ENCODE measurements around the gene CAMK1G.
A peak's percentile ranks its signal among the peaks of the same experiment; 100 is the strongest.

Gene CAMK1G

DNA sequence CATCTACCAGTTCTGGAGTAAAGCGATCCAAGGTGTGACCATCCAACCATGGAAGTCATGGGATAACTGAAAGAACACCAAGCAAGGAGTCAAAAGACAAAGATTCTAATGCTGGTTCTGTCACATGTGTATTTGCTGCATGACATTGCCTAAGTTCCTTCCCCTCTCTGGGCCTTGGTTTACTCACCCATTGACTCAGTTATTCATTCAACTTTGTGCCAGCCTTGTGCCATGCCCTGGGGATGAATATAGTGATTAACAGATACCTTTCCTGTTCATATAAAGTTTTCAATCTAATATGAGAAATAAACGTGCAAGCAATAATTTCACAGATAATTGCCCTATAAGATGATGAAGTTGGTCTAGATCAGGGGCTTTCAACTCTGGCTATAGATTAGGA is 33.0 kb upstream of the CAMK1G start:
- no peaks in the 10 kb centered on the region for H3K9me3 ChIP-seq
- no peak overlapping the region for H3K4me3 ChIP-seq (ENCODE audit: low read depth, low read length)
- H3K27me3 ChIP-seq = no peaks in the 10 kb centered on the region
- no peaks in the 10 kb centered on the region for H3K4me1 ChIP-seq
- DNase-seq = no peak
- TF ChIP-seq, protein P1, sequence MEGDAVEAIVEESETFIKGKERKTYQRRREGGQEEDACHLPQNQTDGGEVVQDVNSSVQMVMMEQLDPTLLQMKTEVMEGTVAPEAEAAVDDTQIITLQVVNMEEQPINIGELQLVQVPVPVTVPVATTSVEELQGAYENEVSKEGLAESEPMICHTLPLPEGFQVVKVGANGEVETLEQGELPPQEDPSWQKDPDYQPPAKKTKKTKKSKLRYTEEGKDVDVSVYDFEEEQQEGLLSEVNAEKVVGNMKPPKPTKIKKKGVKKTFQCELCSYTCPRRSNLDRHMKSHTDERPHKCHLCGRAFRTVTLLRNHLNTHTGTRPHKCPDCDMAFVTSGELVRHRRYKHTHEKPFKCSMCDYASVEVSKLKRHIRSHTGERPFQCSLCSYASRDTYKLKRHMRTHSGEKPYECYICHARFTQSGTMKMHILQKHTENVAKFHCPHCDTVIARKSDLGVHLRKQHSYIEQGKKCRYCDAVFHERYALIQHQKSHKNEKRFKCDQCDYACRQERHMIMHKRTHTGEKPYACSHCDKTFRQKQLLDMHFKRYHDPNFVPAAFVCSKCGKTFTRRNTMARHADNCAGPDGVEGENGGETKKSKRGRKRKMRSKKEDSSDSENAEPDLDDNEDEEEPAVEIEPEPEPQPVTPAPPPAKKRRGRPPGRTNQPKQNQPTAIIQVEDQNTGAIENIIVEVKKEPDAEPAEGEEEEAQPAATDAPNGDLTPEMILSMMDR (IDR thresholded peaks at IDR 0.05; ENCODE audit: low read depth, low read length) = no peak
- H3K36me3 ChIP-seq = no peaks in the 10 kb centered on the region

- Histone ChIP-seq H3K36me3 (no peaks in the 10 kb centered on the region), H3K27me3 (no peaks in the 10 kb centered on the region), H3K9me3 (no peaks in the 10 kb centered on the region), H3K4me1 (no peaks in the 10 kb centered on the region), H3K4me3 (ENCODE audit: low read depth, low read length) (no peak overlapping the region)
- DNase-seq = no peak
- TF ChIP-seq, protein P1 (IDR thresholded peaks at IDR 0.05; ENCODE audit: low read depth, low read length) = no peak
These were observed 30.9 kb upstream of the CAMK1G start for GRCh38 chr1:209552406-209553264.

GRCh38 chr1:209554761-209555611 is 28.5 kb upstream of the CAMK1G start:
- no peaks in the 10 kb centered on the region for H3K27me3 ChIP-seq
- TF ChIP-seq, protein P1 (IDR thresholded peaks at IDR 0.05; ENCODE audit: low read depth, low read length) = 0 out of 2 replicates have a peak, but pooled peaks have one; percentile 6
- no peak for DNase-seq

DNA sequence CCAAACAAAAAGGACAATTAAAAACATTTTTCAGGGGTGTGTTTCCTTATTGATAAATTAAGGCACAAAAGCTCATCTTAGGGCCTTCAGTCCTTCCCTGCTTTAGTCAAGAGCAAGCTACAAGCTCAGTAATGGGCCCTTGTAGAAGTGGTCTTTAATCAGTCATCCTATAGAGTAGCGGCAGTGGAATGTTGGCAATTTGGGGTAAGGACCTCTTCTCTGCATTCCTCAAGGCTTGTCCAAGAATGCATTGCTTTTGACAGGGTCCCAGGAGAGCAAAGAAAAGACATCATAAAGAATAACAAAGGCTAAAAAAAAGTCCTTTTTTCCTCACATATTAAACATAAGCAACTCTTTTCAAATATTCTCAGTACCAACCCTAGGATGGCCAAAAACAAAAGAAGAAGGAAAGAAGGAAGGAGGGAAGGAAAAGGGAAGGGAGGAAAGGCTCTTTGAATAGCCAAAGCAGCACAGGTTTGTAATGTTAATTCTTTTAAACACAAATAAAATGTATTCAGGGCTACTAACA is 27.3 kb upstream of the CAMK1G start:
- Histone ChIP-seq H3K27me3 (no peaks in the 10 kb centered on the region), H3K4me3 (ENCODE audit: low read depth, low read length) (no peak overlapping the region), H3K4me1 (no peaks in the 10 kb centered on the region), H3K9me3 (no peaks in the 10 kb centered on the region), H3K36me3 (no peaks in the 10 kb centered on the region)
- TF ChIP-seq, protein P1 (IDR thresholded peaks at IDR 0.05; ENCODE audit: low read depth, low read length) = no peak
- no peak for DNase-seq

More at GRCh38 chr1:209554761-209555611, 28.5 kb upstream of the CAMK1G start:
- Histone ChIP-seq H3K9me3 (no peaks in the 10 kb centered on the region), H3K4me1 (no peaks in the 10 kb centered on the region), H3K4me3 (ENCODE audit: low read depth, low read length) (no peak overlapping the region), H3K36me3 (no peaks in the 10 kb centered on the region)

DNA sequence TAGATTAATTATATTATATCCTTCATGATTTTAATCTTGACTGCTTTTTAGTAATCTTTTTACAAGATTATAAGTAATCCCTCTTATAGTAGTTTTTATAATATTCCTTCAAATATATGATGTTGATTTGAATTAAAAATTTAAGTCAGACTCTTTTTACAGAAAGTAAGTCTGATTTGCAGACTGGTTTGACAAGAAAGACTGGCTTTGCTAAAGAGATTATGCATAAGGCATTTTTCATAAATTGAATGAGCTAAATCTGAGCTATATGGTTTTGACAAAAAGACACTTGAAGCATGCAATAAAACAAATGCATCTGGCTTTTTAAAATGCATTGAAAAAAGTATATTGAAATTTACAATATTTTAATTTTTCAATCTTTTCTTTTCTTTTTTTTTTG is 26.3 kb upstream of the CAMK1G start:
- DNase-seq = no peak
- TF ChIP-seq, protein P1 (IDR thresholded peaks at IDR 0.05; ENCODE audit: low read depth, low read length) = no peak

More for the DNA sequence above, 26.3 kb upstream of the CAMK1G start:
- H3K4me1 ChIP-seq = peaks cover 5% of the 10 kb centered on the region; the same call in 1 of the 2 replicates
- no peaks in the 10 kb centered on the region for H3K27me3 ChIP-seq
- H3K4me3 ChIP-seq (ENCODE audit: low read depth, low read length) = no peak overlapping the region
- no peaks in the 10 kb centered on the region for H3K9me3 ChIP-seq
- H3K36me3 ChIP-seq = no peaks in the 10 kb centered on the region

All from BE2C (cell line).